Muscle of leg (tissue), 16 donors: Measurements from ENCODE around the gene SUN2. TPM values are rescaled to one million over a fixed set of nuclear protein-coding genes. Genes with fewer than 3 reads are reported as not detected.
"Not testable (repeated sequence)": the region's sequence is repeated elsewhere in the genome, so short reads cannot be mapped to it uniquely, and the experiment has no call there.

Experiments used
- DNase-seq: peaks from one replicate; pipeline ENCODE4 v3.0.0; 2013
- H3K27ac ChIP-seq: one replicate; pipeline ENCODE4 v1.5.1; 2013; ENCODE audit warnings: mild to moderate bottlenecking, low read length, control low read depth
- H3K27me3 ChIP-seq: one replicate; pipeline ENCODE4 v1.6.1; 2013; ENCODE audit warnings: low read length; ENCODE audit not compliant: control insufficient read depth, insufficient read depth
- H3K36me3 ChIP-seq: one replicate; pipeline ENCODE4 v1.6.1; 2013; ENCODE audit warnings: low read length; ENCODE audit not compliant: control insufficient read depth, insufficient read depth
- H3K4me1 ChIP-seq: one replicate; pipeline ENCODE4 v1.6.1; 2013; ENCODE audit warnings: low read length; ENCODE audit not compliant: control insufficient read depth, insufficient read depth
- H3K4me3 ChIP-seq: one replicate; pipeline ENCODE4 v1.5.1; 2013; ENCODE audit warnings: low read length, control low read depth
- H3K9me3 ChIP-seq: replicated peaks from 2 replicates; pipeline ENCODE4 v1.6.1; 2013; ENCODE audit warnings: low read depth, low read length; ENCODE audit not compliant: control insufficient read depth
- WGBS: methylation state at CpG from one replicate; pipeline ENCODE4 v1.1.5; 2013; ENCODE audit warnings: missing lambda C conversion rate; ENCODE audit not compliant: insufficient coverage; 5-methylcytosine and 5-hydroxymethylcytosine counted together
- long read RNA-seq, 11 donors: transcript quantifications; one replicate each; lab custom pipeline, GENCODE V29; 2026
- polyA plus RNA-seq, 8 donors: library from polyadenylated mRNA; unstranded; fragments of 120-200 nt; gene quantifications; one replicate each; pipeline versions ENCODE4 v1.2.1 to v1.2.3, GENCODE V29; 2013; ENCODE audit warnings: inconsistent platforms in 1 of 8, low replicate concordance in 1 of 8; ENCODE audit not compliant: insufficient read length in 8 of 8, insufficient read depth in 1 of 8
- total RNA-seq: library from RNA; stranded (reverse); fragments of 120-200 nt; gene quantifications from one replicate; pipeline ENCODE4 v1.2.4, GENCODE V29; 2013

Gene SUN2
- 37.6 TPM for total RNA-seq
- polyA plus RNA-seq: 10 to 100 TPM; 44.4 to 63.8 (median 56.3) TPM
- long read RNA-seq, donor 1, partial matches to known transcripts: 34 of 34 reads
- long read RNA-seq, donor 1, other reads (novel, unspliced or antisense): 0 of 34 reads
- long read RNA-seq, donor 2, partial matches to known transcripts: 7 of 7 reads
- long read RNA-seq, donor 2, other reads (novel, unspliced or antisense): 0 of 7 reads
- long read RNA-seq, donor 3, partial matches to known transcripts: 0 of 7 reads
- long read RNA-seq, donor 3, other reads (novel, unspliced or antisense): 7 of 7 reads
- long read RNA-seq, donor 4: 0 reads
- long read RNA-seq, donor 5, partial matches to known transcripts: 7 of 14 reads
- long read RNA-seq, donor 5, other reads (novel, unspliced or antisense): 6 of 14 reads
- long read RNA-seq, donor 6, partial matches to known transcripts: 6 of 14 reads
- long read RNA-seq, donor 6, other reads (novel, unspliced or antisense): 8 of 14 reads
- long read RNA-seq, donor 7: 0 reads
- long read RNA-seq, donor 8: 0 reads
- long read RNA-seq, donor 9, partial matches to known transcripts: 5 of 6 reads
- long read RNA-seq, donor 9, other reads (novel, unspliced or antisense): 0 of 6 reads
- long read RNA-seq, donor 10, partial matches to known transcripts: 0 of 1 reads
- long read RNA-seq, donor 10, other reads (novel, unspliced or antisense): 0 of 1 reads
- long read RNA-seq, donor 11: 0 reads

DNA sequence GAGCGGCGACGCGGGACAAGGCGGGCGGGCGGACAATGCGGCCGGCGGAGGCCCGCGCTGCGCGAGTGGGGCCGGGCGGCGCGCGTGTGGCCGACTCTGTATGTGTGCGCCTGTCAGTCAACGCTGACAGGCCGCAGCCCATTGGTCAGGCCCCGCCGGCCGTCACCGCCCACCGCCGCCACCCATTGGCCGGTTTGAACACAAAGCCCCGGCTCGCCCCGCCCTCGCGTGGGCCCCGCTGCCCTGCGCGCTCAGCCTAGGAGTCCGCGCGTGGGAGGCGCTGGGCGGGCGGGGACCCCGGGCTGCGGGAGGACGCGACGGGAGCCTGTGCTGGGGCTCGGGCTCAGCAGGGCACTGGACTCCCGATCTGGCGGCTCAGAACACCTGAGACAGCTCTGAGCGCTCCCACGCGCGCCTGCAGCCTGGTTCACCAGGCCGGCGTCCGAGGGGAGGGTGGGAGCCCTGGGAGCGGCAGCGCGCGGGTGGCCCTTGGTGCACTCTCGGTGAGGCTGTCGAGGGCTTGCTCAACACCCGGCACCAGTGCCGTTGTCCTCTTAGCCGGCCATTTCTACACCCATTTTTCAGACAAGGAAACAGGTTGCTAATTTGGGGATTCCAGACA lies at the start of gene SUN2:
SUN2 (minus strand) TSS at position 88 of the 622 bp plus-strand sequence. CDS start 3,370 bp downstream, outside the sequence.
- peak; percentile 95 for DNase-seq
- peak within 1 kb of the TSS; percentile 90 for H3K27ac ChIP-seq
- no peaks in the 10 kb centered on the region for H3K9me3 ChIP-seq
- H3K27me3 ChIP-seq: no peaks in the 10 kb centered on the region
- H3K36me3 ChIP-seq: peaks cover 21% of the 10 kb centered on the region
- peak within 1 kb of the TSS; percentile 75 for H3K4me3 ChIP-seq
- peaks cover 64% of the 10 kb centered on the region for H3K4me1 ChIP-seq
- under 1% methylated on average over 68 of the region's 68 CpGs for WGBS

DNA sequence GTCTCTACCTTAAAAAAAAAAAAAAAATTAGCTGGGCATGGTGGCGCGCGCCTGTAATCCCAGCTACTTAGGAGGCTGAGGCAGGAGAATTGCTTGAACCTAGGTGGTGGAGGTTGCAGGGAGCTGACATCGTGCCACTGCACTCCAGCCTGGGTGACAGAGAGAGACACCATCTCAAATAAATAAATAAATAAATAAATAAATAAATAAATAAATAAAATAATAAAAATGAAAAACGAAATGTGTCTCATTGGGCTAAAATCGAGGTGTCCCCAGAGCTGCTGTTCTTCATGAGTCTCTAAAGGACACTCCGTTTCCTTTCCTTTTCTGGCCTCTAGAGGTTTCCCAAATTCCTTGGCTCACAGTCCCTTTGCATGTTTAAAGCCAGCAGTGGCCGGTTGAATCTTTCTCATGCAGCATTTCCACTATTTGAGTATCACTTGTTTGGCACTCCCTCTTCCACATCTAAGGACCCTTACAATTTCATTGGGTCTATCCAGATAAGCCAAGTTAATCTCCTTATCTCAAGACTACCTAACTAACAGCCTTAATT lies 49.3 kb upstream of the SUN2 start:
- not testable (repeated sequence) for H3K36me3 ChIP-seq, H3K9me3 ChIP-seq, H3K27ac ChIP-seq, H3K4me1 ChIP-seq, H3K27me3 ChIP-seq, H3K4me3 ChIP-seq, DNase-seq
- 30% methylated on average over 3 of the region's 8 CpGs for WGBS

DNA sequence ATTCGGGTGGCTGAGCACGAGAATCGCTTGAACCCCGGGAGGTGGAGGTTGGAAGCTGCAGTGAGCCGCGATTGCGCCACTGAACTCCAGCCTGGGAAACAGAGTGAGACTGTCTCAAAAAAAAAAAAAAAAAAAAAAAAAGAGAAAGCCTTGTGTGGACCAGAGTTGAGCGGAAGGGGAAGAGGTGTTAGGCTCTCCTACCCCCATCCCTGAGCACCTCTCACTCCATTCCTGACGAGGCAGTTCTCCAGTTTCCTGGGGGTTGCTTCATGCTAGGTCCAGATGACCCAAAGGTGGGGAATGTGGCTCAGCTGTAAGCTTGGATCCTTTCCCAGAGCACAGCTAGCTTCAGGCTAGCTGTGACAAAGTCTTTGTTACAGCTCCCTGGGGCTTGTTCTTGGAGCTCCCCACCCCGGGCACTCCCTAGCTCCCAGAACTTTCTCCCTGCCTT lies 46.9 kb upstream of the SUN2 start:
- Histone ChIP-seq H3K27ac (no peak overlapping the region), H3K9me3 (no peaks in the 10 kb centered on the region), H3K36me3 (no peaks in the 10 kb centered on the region), H3K4me3 (no peak overlapping the region), H3K27me3 (peaks cover 11% of the 10 kb centered on the region), H3K4me1 (peaks cover 5% of the 10 kb centered on the region)
- peak; percentile 87 for DNase-seq
- no CpG with 5 or more reads among the region's 10 CpGs for WGBS

GRCh38 chr22:38799265-38800002 lies 43.6 kb upstream of the SUN2 start:
- Histone ChIP-seq H3K4me1 (peaks cover 6% of the 10 kb centered on the region), H3K27ac (no peak overlapping the region), H3K9me3 (no peaks in the 10 kb centered on the region), H3K27me3 (peaks cover 19% of the 10 kb centered on the region), H3K4me3 (no peak overlapping the region), H3K36me3 (no peaks in the 10 kb centered on the region)
- WGBS: no CpG with 5 or more reads among the region's 6 CpGs
- DNase-seq: no peak

- Histone ChIP-seq H3K9me3 (no peaks in the 10 kb centered on the region), H3K4me3 (no peak overlapping the region), H3K27me3 (peaks cover 19% of the 10 kb centered on the region), H3K36me3 (no peaks in the 10 kb centered on the region), H3K27ac (no peak overlapping the region), H3K4me1 (peaks cover 9% of the 10 kb centered on the region)
- WGBS: 70% methylated on average over 5 of the region's 5 CpGs
- DNase-seq: no peak
These were observed 42.7 kb upstream of the SUN2 start for GRCh38 chr22:38798496-38798895.

DNA sequence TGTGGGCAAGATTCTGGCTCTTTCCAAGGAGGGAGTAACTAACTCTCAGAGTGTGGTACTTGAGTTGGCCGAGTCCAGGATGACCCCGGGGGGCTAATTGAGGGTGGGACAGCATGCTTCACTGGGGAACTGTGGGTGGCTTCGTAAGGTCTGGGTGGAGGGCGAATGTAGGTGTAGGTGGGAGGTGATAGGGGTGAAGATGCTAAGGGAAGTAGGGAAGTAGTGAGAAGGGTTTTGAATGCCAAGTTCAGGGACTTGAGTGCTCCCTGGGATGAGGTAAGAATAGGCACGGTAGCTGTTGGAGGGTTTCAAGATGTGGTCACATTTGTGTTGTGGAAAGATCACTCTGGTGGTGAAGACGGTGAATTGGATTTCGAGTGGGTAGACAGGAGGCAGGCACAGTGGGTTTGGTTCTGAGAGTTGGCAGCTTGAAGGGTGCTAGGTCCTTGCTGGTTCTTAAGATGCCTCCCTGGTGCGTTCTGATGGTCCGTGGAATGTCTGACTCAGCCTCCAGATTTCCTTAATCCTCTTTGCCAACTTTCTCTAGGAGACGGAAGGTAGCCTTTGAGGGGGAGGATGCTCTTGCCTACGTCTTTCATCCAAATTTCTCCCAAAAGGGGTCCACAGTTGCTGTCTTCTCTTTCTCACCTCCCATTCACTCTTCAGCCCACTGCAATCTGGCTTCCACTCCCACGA lies 40.6 kb upstream of the SUN2 start:
- 77% methylated on average over 8 of the region's 12 CpGs for WGBS
- Histone ChIP-seq H3K9me3 (no peaks in the 10 kb centered on the region), H3K36me3 (no peaks in the 10 kb centered on the region), H3K4me3 (no peak overlapping the region), H3K27me3 (peaks cover 13% of the 10 kb centered on the region), H3K4me1 (peaks cover 10% of the 10 kb centered on the region), H3K27ac (no peak overlapping the region)
- DNase-seq: no peak

DNA sequence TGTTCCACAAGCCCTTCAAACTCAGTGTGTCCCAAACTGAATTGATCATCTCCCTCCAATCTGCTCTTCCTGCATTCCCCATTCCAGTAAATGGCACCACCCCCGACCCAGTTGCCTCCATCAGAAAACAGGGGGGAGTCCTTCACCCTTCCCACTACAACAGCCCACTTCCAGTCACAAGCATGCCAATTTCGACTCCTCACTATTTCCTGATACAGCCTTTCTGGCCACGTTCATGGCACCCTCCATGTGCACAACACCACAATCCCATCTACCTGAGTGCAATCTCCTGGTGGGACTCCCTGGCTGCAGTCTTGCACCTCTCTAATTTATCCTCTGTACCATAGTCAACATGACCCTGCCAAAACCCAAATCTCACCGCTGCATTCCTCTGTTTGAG lies 39.8 kb upstream of the SUN2 start:
- WGBS: 66% methylated on average over 3 of the region's 4 CpGs
- DNase-seq: no peak
- Histone ChIP-seq H3K36me3 (no peaks in the 10 kb centered on the region), H3K9me3 (no peaks in the 10 kb centered on the region), H3K4me1 (peaks cover 10% of the 10 kb centered on the region), H3K27me3 (peaks cover 12% of the 10 kb centered on the region), H3K4me3 (no peak overlapping the region), H3K27ac (no peak overlapping the region)

DNA sequence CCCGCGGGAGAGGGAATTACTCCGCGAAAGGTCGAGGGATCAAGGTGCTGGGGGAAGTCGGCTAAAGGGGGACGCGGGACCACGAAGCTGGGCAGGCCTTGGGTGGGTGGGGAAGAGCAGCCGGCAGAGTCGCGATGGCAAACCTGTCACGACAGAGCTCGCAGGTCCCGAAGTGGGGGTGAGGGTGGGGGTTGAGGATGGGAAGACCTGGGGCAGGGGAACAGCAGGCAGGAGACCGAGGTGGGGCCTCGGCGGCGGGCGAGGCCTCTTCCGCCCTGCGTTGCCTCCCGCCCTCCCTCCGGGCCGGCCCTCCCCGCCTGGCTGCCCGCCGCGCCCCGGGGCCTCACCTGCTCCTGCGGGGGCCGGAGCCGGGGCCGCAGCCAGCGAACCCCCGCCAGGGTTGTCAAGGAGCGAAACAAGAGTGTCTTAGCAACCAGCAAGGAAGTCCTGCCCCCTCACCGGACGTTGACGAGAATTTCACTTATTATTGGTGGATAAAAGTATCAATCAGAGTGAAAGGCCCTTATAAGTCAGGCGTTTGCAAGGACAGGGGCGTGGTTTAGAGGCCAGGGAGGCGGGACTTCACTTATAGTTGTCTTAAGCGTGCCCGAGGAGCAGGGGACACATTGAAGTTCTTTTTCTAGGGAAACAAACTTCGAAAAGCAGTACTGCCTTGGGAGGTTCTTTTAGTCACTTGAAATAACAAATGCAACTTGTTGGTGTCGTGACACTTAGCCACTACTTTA lies 38.1 kb upstream of the SUN2 start, which contains the start of gene DNAL4:
DNAL4 (minus strand) TSS at position 423 of the 746 bp plus-strand sequence. CDS start 11,412 bp downstream, outside the sequence.
- Histone ChIP-seq H3K36me3 (peaks cover 11% of the 10 kb centered on the region), H3K4me3 (peak within 1 kb of the TSS; percentile 55), H3K27me3 (peaks cover 12% of the 10 kb centered on the region), H3K9me3 (no peaks in the 10 kb centered on the region), H3K4me1 (peaks cover 12% of the 10 kb centered on the region), H3K27ac (peak within 1 kb of the TSS; percentile 70)
- DNase-seq: peak; percentile 99
- WGBS: 0% methylated on average over 39 of the region's 47 CpGs
